ENCODE data around the gene XKR8.
A peak's percentile ranks its signal among the peaks of the same experiment; 100 is the strongest.

XKR8 gene
- total RNA-seq = 2.8 to 11.4 (median 7.6) reads per million in 18 experiments

- peak; percentile 79 to 90 for DNase-seq
Measured at GRCh38 chr1:27959792-27960603, at the start of gene XKR8. XKR8 (plus strand) TSS chr1:27959973; CDS start chr1:27960070, 97 bp downstream.

- DNase-seq = no peak
Measured at GRCh38 chr1:27912429-27912828, 47.3 kb upstream of the XKR8 start.

- DNase-seq = no peak
Measured at GRCh38 chr1:27915082-27915575, 44.6 kb upstream of the XKR8 start.

- no peak for DNase-seq
Measured at GRCh38 chr1:27922272-27922671, 37.5 kb upstream of the XKR8 start.

- no peak for DNase-seq
Measured at GRCh38 chr1:27928216-27928954, 31.4 kb upstream of the XKR8 start.

- DNase-seq = no peak
Measured at GRCh38 chr1:27931184-27931583, 28.6 kb upstream of the XKR8 start.

- peak; percentile 76 to 81 for DNase-seq
Measured at GRCh38 chr1:27931759-27932158, 28.0 kb upstream of the XKR8 start.

GRCh38 chr1:27934818-27935549 is 24.8 kb upstream of the XKR8 start, which contains the start of gene SMPDL3B:
SMPDL3B (plus strand) TSS chr1:27935000; CDS start chr1:27935184, 184 bp downstream.
- no peak for DNase-seq

- no peak for DNase-seq
Measured at GRCh38 chr1:27935721-27936120, 24.1 kb upstream of the XKR8 start.

- no peak for DNase-seq
Measured at GRCh38 chr1:27936370-27936769, 23.4 kb upstream of the XKR8 start.

GRCh38 chr1:27937524-27937836 is 22.3 kb upstream of the XKR8 start:
- no peak for DNase-seq

- no peak for DNase-seq
Measured at GRCh38 chr1:27938488-27938887, 21.3 kb upstream of the XKR8 start.

- DNase-seq = peak; percentile 73 to 83
Measured at GRCh38 chr1:27940297-27940696, 19.5 kb upstream of the XKR8 start.

GRCh38 chr1:27940870-27941560 is 18.8 kb upstream of the XKR8 start:
- no peak for DNase-seq

- peak; percentile 18 to 35 for DNase-seq
Measured at GRCh38 chr1:27941671-27942540, 17.9 kb upstream of the XKR8 start.

GRCh38 chr1:27945020-27945419 is 14.8 kb upstream of the XKR8 start:
- no peak for DNase-seq

GRCh38 chr1:27949027-27949426 is 10.7 kb upstream of the XKR8 start:
- no peak for DNase-seq

GRCh38 chr1:27951396-27951795 is 8.4 kb upstream of the XKR8 start:
- no peak for DNase-seq

- no peak for DNase-seq
Measured at GRCh38 chr1:27952147-27952546, 7.6 kb upstream of the XKR8 start.

- no peak for DNase-seq
Measured at GRCh38 chr1:27954186-27954585, 5.6 kb upstream of the XKR8 start.

GRCh38 chr1:27955076-27955475 is 4.7 kb upstream of the XKR8 start:
- DNase-seq = no peak
